Activated naive CD4-positive, alpha-beta T cell treated with anti-CD3 and anti-CD28 coated beads, Interleukin-2, amount 10 ng/mL, durations not matched to agents 7 days and 5 days (primary cell): ENCODE results near the gene TSPYL2.

Experiments
- CTCF ChIA-PET: fragments of 350-600 bp; sonication (Branson Sonifier 250); formaldehyde crosslinking; loops from one replicate; lab custom pipeline; 2021; ENCODE audit warnings: antibody characterized with exemption; lab: Charles Lee
- DNase-seq: peaks from one replicate; pipeline ENCODE4 v3.0.0-alpha.2; 2020
- H3K27ac Mint-ChIP-seq: one replicate; pipeline ENCODE4 v1.8.0; 2021; ENCODE audit warnings: mild to moderate bottlenecking, moderate library complexity, mixed read lengths
- H3K27me3 Mint-ChIP-seq: one replicate; pipeline ENCODE4 v1.8.0; 2021; ENCODE audit warnings: mild to moderate bottlenecking, mixed read lengths
- H3K36me3 Mint-ChIP-seq: one replicate; pipeline ENCODE4 v1.8.0; 2021; ENCODE audit warnings: mixed read lengths
- H3K4me1 Mint-ChIP-seq: one replicate; pipeline ENCODE4 v1.8.0; 2021; ENCODE audit warnings: mixed read lengths
- H3K4me3 Mint-ChIP-seq: one replicate; pipeline ENCODE4 v1.8.0; 2021; ENCODE audit warnings: mild to moderate bottlenecking, moderate library complexity, mixed read lengths
- H3K9me3 Mint-ChIP-seq: one replicate; pipeline ENCODE4 v1.8.0; 2021; ENCODE audit warnings: mixed read lengths

TSPYL2 gene

GRCh38 chrX:53072418-53073114 lies 9.6 kb upstream of the TSPYL2 start:
- no peaks in the 10 kb centered on the region for H3K9me3 Mint-ChIP-seq
- no peak for DNase-seq
- H3K27me3 Mint-ChIP-seq, result no peaks in the 10 kb centered on the region
- peaks cover 17% of the 10 kb centered on the region for H3K4me1 Mint-ChIP-seq
- peak overlapping the region; percentile 83 for H3K27ac Mint-ChIP-seq
- peak overlapping the region; percentile 70 for H3K4me3 Mint-ChIP-seq
- CTCF ChIA-PET, result interaction anchor here (0.9 to 1.5 kb wide), 4 partner anchors 12 to 118 kb away, joined by 3 to 10 read pairs (median 4); no protein-coding TSS in a partner anchor
- H3K36me3 Mint-ChIP-seq, result no peaks in the 10 kb centered on the region

- H3K9me3 Mint-ChIP-seq, result no peaks in the 10 kb centered on the region
- H3K27ac Mint-ChIP-seq, result peak overlapping the region; percentile 75
- no peak for DNase-seq
- H3K36me3 Mint-ChIP-seq, result no peaks in the 10 kb centered on the region
- no peaks in the 10 kb centered on the region for H3K27me3 Mint-ChIP-seq
- H3K4me1 Mint-ChIP-seq, result peaks cover 17% of the 10 kb centered on the region
- H3K4me3 Mint-ChIP-seq, result no peak overlapping the region
- CTCF ChIA-PET, result no interaction called here
Measured at GRCh38 chrX:53073115-53073586, 9.0 kb upstream of the TSPYL2 start.

- Mint-ChIP-seq H3K4me1 (peaks cover 17% of the 10 kb centered on the region), H3K27ac (peak overlapping the region; percentile 13), H3K27me3 (no peaks in the 10 kb centered on the region), H3K4me3 (no peak overlapping the region), H3K9me3 (no peaks in the 10 kb centered on the region), H3K36me3 (no peaks in the 10 kb centered on the region)
- CTCF ChIA-PET, result no interaction called here
- peak; percentile 35 for DNase-seq
Measured at GRCh38 chrX:53075011-53075410, 7.2 kb upstream of the TSPYL2 start.

DNA sequence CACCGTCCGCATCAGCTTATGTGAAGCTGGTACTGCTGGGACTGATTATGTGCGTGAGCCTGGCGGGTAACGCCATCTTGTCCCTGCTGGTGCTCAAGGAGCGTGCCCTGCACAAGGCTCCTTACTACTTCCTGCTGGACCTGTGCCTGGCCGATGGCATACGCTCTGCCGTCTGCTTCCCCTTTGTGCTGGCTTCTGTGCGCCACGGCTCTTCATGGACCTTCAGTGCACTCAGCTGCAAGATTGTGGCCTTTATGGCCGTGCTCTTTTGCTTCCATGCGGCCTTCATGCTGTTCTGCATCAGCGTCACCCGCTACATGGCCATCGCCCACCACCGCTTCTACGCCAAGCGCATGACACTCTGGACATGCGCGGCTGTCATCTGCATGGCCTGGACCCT lies 5.5 kb upstream of the TSPYL2 start:
- no peaks in the 10 kb centered on the region for H3K27me3 Mint-ChIP-seq
- no peak overlapping the region for H3K4me3 Mint-ChIP-seq
- peaks cover 18% of the 10 kb centered on the region for H3K4me1 Mint-ChIP-seq
- H3K9me3 Mint-ChIP-seq, result no peaks in the 10 kb centered on the region
- no peak for DNase-seq
- CTCF ChIA-PET, result no interaction called here
- no peak overlapping the region for H3K27ac Mint-ChIP-seq
- H3K36me3 Mint-ChIP-seq, result no peaks in the 10 kb centered on the region

GRCh38 chrX:53077207-53078197 lies 4.7 kb upstream of the TSPYL2 start:
- peak; percentile 24 for DNase-seq
- CTCF ChIA-PET, result no interaction called here
- Mint-ChIP-seq H3K36me3 (no peaks in the 10 kb centered on the region), H3K27ac (no peak overlapping the region), H3K9me3 (no peaks in the 10 kb centered on the region), H3K4me1 (peaks cover 10% of the 10 kb centered on the region), H3K4me3 (no peak overlapping the region), H3K27me3 (peaks cover 4% of the 10 kb centered on the region)

DNA sequence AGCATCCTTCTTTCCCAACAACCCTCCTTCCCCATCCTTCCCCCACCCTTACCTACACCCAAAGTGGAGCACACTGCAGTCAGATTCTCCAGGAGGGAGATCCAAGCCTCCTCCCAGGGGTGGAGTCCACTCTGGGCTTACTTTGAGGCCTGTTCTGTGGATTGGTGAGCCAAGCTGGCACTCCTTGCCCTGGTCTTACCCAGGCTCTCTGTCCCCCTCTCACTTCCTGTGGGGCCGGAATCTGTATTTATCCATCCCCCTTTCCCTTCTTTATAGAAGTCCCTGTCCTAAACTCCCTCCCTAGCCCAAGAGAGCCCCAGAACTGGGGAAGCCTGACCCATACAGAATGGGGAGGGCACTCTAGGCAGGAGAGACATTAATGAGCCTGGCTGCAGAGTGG lies 3.2 kb upstream of the TSPYL2 start:
- CTCF ChIA-PET, result no interaction called here
- Mint-ChIP-seq H3K4me1 (peaks cover 17% of the 10 kb centered on the region), H3K27ac (no peak overlapping the region), H3K9me3 (no peaks in the 10 kb centered on the region), H3K4me3 (no peak overlapping the region), H3K36me3 (no peaks in the 10 kb centered on the region), H3K27me3 (peaks cover 4% of the 10 kb centered on the region)
- no peak for DNase-seq

GRCh38 chrX:53080628-53081580 lies 1.3 kb upstream of the TSPYL2 start:
- Mint-ChIP-seq H3K27ac (peak overlapping the region; percentile 87), H3K27me3 (peaks cover 4% of the 10 kb centered on the region), H3K36me3 (peaks cover 14% of the 10 kb centered on the region), H3K4me3 (peak overlapping the region; percentile 76), H3K9me3 (no peaks in the 10 kb centered on the region), H3K4me1 (peaks cover 24% of the 10 kb centered on the region)
- CTCF ChIA-PET, result no interaction called here
- DNase-seq, result no peak

GRCh38 chrX:53082773-53083616 lies 828 bp downstream of the TSPYL2 start:
- peak overlapping the region; percentile 91 for H3K4me3 Mint-ChIP-seq
- no peaks in the 10 kb centered on the region for H3K9me3 Mint-ChIP-seq
- H3K27me3 Mint-ChIP-seq, result peaks cover 4% of the 10 kb centered on the region
- peak overlapping the region; percentile 94 for H3K27ac Mint-ChIP-seq
- H3K4me1 Mint-ChIP-seq, result peaks cover 37% of the 10 kb centered on the region
- no peak for DNase-seq
- H3K36me3 Mint-ChIP-seq, result peaks cover 19% of the 10 kb centered on the region
- CTCF ChIA-PET, result no interaction called here

GRCh38 chrX:53084043-53084570 lies 1.9 kb downstream of the TSPYL2 start:
- H3K9me3 Mint-ChIP-seq, result no peaks in the 10 kb centered on the region
- CTCF ChIA-PET, result no interaction called here
- peak overlapping the region; percentile 70 for H3K27ac Mint-ChIP-seq
- peaks cover 19% of the 10 kb centered on the region for H3K36me3 Mint-ChIP-seq
- peaks cover 47% of the 10 kb centered on the region for H3K4me1 Mint-ChIP-seq
- no peak for DNase-seq
- H3K27me3 Mint-ChIP-seq, result peaks cover 4% of the 10 kb centered on the region
- H3K4me3 Mint-ChIP-seq, result no peak overlapping the region

DNA sequence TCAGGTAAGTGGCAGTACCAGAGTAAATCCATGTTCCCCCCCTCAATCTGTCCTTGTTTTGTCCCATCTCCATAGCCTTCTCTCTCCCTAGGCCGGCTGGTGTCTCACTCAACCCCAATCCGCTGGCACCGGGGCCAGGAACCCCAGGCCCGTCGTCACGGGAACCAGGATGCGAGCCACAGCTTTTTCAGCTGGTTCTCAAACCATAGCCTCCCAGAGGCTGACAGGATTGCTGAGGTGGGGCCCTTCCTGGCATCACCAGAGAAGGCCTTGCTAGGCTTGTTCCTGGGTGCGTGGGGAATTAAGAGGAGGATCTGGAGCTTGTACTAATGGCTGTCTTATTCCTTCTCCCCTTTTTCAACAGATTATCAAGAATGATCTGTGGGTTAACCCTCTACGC lies 2.7 kb downstream of the TSPYL2 start:
- no peak for DNase-seq
- Mint-ChIP-seq H3K9me3 (no peaks in the 10 kb centered on the region), H3K4me1 (peaks cover 47% of the 10 kb centered on the region), H3K4me3 (no peak overlapping the region), H3K27me3 (peaks cover 4% of the 10 kb centered on the region), H3K27ac (no peak overlapping the region), H3K36me3 (peaks cover 19% of the 10 kb centered on the region)
- CTCF ChIA-PET, result no interaction called here

DNA sequence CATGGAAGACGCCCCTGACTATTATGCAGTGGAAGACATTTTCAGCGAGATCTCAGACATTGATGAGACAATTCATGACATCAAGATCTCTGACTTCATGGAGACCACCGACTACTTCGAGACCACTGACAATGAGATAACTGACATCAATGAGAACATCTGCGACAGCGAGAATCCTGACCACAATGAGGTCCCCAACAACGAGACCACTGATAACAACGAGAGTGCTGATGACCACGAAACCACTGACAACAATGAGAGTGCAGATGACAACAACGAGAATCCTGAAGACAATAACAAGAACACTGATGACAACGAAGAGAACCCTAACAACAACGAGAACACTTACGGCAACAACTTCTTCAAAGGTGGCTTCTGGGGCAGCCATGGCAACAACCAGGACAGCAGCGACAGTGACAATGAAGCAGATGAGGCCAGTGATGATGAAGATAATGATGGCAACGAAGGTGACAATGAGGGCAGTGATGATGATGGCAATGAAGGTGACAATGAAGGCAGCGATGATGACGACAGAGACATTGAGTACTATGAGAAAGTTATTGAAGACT lies 3.6 kb downstream of the TSPYL2 start:
- no peak overlapping the region for H3K4me3 Mint-ChIP-seq

GRCh38 chrX:53086464-53086863 lies 4.3 kb downstream of the TSPYL2 start:
- DNase-seq, result no peak
- no peak overlapping the region for H3K27ac Mint-ChIP-seq
- CTCF ChIA-PET, result interaction anchor here (1.0 kb wide), 1 partner anchor 15 kb away, joined by 3 read pairs; no protein-coding TSS in a partner anchor
- H3K9me3 Mint-ChIP-seq, result no peaks in the 10 kb centered on the region
- peaks cover 4% of the 10 kb centered on the region for H3K27me3 Mint-ChIP-seq
- H3K4me3 Mint-ChIP-seq, result no peak overlapping the region
- H3K36me3 Mint-ChIP-seq, result peaks cover 19% of the 10 kb centered on the region
- peaks cover 42% of the 10 kb centered on the region for H3K4me1 Mint-ChIP-seq

More for the DNA sequence above, 3.6 kb downstream of the TSPYL2 start:
- Mint-ChIP-seq H3K9me3 (no peaks in the 10 kb centered on the region), H3K4me1 (peaks cover 45% of the 10 kb centered on the region), H3K36me3 (peaks cover 19% of the 10 kb centered on the region), H3K27ac (peak overlapping the region; percentile 0), H3K27me3 (peaks cover 4% of the 10 kb centered on the region)
- no peak for DNase-seq
- CTCF ChIA-PET, result no interaction called here
